Astrocyte (in vitro differentiated cells and primary cell): Measurements from ENCODE around the gene ZFP36L1. TPM values are rescaled to one million over a fixed set of nuclear protein-coding genes. Genes with fewer than 3 reads are reported as not detected.

Experiments
- DNase-seq: peaks from one replicate; pipeline ENCODE4 v3.0.0-alpha.2; 2010; ENCODE audit warnings: low read depth
- FAIRE-seq: peaks from 2 replicates; lab custom pipeline; 2011; peaks lifted over from hg19 to GRCh38; lab: Jason Lieb, UNC
- H2AFZ ChIP-seq: 2 replicates; pipeline ENCODE4 v1.6.0; 2012; ENCODE audit warnings: low read depth, low read length, inconsistent platforms
- H3K27ac ChIP-seq: 2 replicates; pipeline ENCODE4 v1.5.1; 2011; ENCODE audit warnings: low read depth, low read length, inconsistent platforms
- H3K27me3 ChIP-seq: 2 replicates; pipeline ENCODE4 v1.6.0; 2011; ENCODE audit warnings: low read length, inconsistent platforms; ENCODE audit not compliant: insufficient read depth
- H3K36me3 ChIP-seq: 2 replicates; pipeline ENCODE4 v1.5.1; 2011; ENCODE audit warnings: low read length, inconsistent platforms; ENCODE audit not compliant: insufficient read depth
- H3K4me1 ChIP-seq: 2 replicates; pipeline ENCODE4 v1.5.1; 2011; ENCODE audit warnings: low read length, inconsistent platforms; ENCODE audit not compliant: insufficient read depth
- H3K4me2 ChIP-seq: 2 replicates; pipeline ENCODE4 v1.6.0; 2012; ENCODE audit warnings: low read length, inconsistent platforms
- H3K4me3 ChIP-seq: 2 replicates; pipeline ENCODE4 v1.5.1; 2011; ENCODE audit warnings: low read depth, mild to moderate bottlenecking, low read length, inconsistent platforms; ENCODE audit not compliant: insufficient read depth
- H3K79me2 ChIP-seq: 2 replicates; pipeline ENCODE4 v1.6.0; 2012; ENCODE audit warnings: mild to moderate bottlenecking, low read length, inconsistent platforms; ENCODE audit not compliant: insufficient read depth
- H3K9ac ChIP-seq: 2 replicates; pipeline ENCODE4 v1.6.0; 2012; ENCODE audit warnings: mild to moderate bottlenecking, low read length, inconsistent platforms
- H3K9me3 ChIP-seq: 2 replicates; pipeline ENCODE4 v1.5.1; 2012; ENCODE audit warnings: low read depth, mild to moderate bottlenecking, low read length, inconsistent platforms; ENCODE audit not compliant: insufficient read depth
- H4K20me1 ChIP-seq: 2 replicates; pipeline ENCODE4 v1.6.0; 2012; ENCODE audit warnings: low read length, inconsistent platforms; ENCODE audit not compliant: insufficient read depth
- H3K27ac Mint-ChIP-seq: one replicate; pipeline ENCODE4 v1.8.0; 2021; ENCODE audit warnings: mild to moderate bottlenecking, mixed read lengths; ENCODE audit not compliant: unreplicated experiment
- H3K27me3 Mint-ChIP-seq: one replicate; pipeline ENCODE4 v1.8.0; 2021; ENCODE audit warnings: low read depth, mixed read lengths; ENCODE audit not compliant: unreplicated experiment
- H3K36me3 Mint-ChIP-seq: one replicate; pipeline ENCODE4 v1.8.0; 2021; ENCODE audit warnings: low read depth, mixed read lengths; ENCODE audit not compliant: unreplicated experiment
- H3K4me1 Mint-ChIP-seq: one replicate; pipeline ENCODE4 v1.8.0; 2021; ENCODE audit warnings: low read depth, mixed read lengths; ENCODE audit not compliant: unreplicated experiment
- H3K4me3 Mint-ChIP-seq: one replicate; pipeline ENCODE4 v1.8.0; 2021; ENCODE audit warnings: mild to moderate bottlenecking, moderate library complexity, mixed read lengths; ENCODE audit not compliant: unreplicated experiment
- H3K9me3 Mint-ChIP-seq: one replicate; pipeline ENCODE4 v1.8.0; 2021; ENCODE audit warnings: mild to moderate bottlenecking, mixed read lengths; ENCODE audit not compliant: unreplicated experiment
- CTCF ChIP-seq: IDR thresholded peaks from 2 replicates; pipeline ENCODE4 v1.5.1; 2011; ENCODE audit warnings: low read depth, mild to moderate bottlenecking, inconsistent platforms, low read length, moderate library complexity; ENCODE audit not compliant: insufficient read depth
- EZH2 ChIP-seq: IDR thresholded peaks from 2 replicates; pipeline ENCODE4 v1.6.1; 2012; ENCODE audit warnings: mild to moderate bottlenecking, low read length, inconsistent platforms; ENCODE audit not compliant: insufficient read depth
- total RNA-seq: library from RNA; stranded (reverse); gene quantifications from 2 replicates; pipeline ENCODE4 v1.2.1, GENCODE V29; 2021

Gene ZFP36L1
- total RNA-seq, 1 donor from 2014 or later = 219 TPM

- no peak for FAIRE-seq
- Histone ChIP-seq H3K9ac (peak overlapping the region; percentile 99), H3K9me3 (no peaks in the 10 kb centered on the region), H2AFZ (no peak overlapping the region), H3K27me3 (no peaks in the 10 kb centered on the region), H3K79me2 (peaks cover 41% of the 10 kb centered on the region), H3K27ac (peak overlapping the region; percentile 100), H4K20me1 (peaks cover 35% of the 10 kb centered on the region), H3K4me3 (peak overlapping the region; percentile 97), H3K36me3 (no peaks in the 10 kb centered on the region), H3K4me2 (peak overlapping the region; percentile 90), H3K4me1 (peaks cover 23% of the 10 kb centered on the region)
- peak overlapping the region; percentile 93 for H3K4me3 Mint-ChIP-seq
- H3K27ac Mint-ChIP-seq = peak overlapping the region; percentile 100
- H3K4me1 Mint-ChIP-seq = peaks cover 14% of the 10 kb centered on the region
- peak; percentile 93 for DNase-seq
- peaks cover 4% of the 10 kb centered on the region for H3K9me3 Mint-ChIP-seq
- TF ChIP-seq EZH2 (no peak), CTCF (no peak)
- no peaks in the 10 kb centered on the region for H3K27me3 Mint-ChIP-seq
- H3K36me3 Mint-ChIP-seq = peaks cover 7% of the 10 kb centered on the region
These were observed 1.4 kb upstream of the ZFP36L1 start for GRCh38 chr14:68794130-68794850.

GRCh38 chr14:68793734-68794129 lies 865 bp upstream of the ZFP36L1 start:
- H3K9me3 Mint-ChIP-seq = peaks cover 2% of the 10 kb centered on the region
- Histone ChIP-seq H3K4me1 (peaks cover 26% of the 10 kb centered on the region), H3K4me3 (peak overlapping the region; percentile 97), H3K9ac (peak overlapping the region; percentile 99), H3K36me3 (peaks cover 3% of the 10 kb centered on the region), H3K4me2 (peak overlapping the region; percentile 90), H3K27ac (peak overlapping the region; percentile 100), H3K27me3 (no peaks in the 10 kb centered on the region), H2AFZ (peak overlapping the region; percentile 34), H4K20me1 (peaks cover 39% of the 10 kb centered on the region), H3K9me3 (no peaks in the 10 kb centered on the region), H3K79me2 (peaks cover 46% of the 10 kb centered on the region)
- FAIRE-seq (no peak), DNase-seq (no peak)
- H3K4me3 Mint-ChIP-seq = peak overlapping the region; percentile 93
- H3K27me3 Mint-ChIP-seq = no peaks in the 10 kb centered on the region
- H3K36me3 Mint-ChIP-seq = peaks cover 8% of the 10 kb centered on the region
- peak overlapping the region; percentile 100 for H3K27ac Mint-ChIP-seq
- peaks cover 17% of the 10 kb centered on the region for H3K4me1 Mint-ChIP-seq
- no peak for TF ChIP-seq CTCF
- TF ChIP-seq EZH2 = no peak

- H3K4me1 ChIP-seq = peaks cover 35% of the 10 kb centered on the region
- Mint-ChIP-seq H3K27me3 (no peaks in the 10 kb centered on the region), H3K4me3 (peak overlapping the region; percentile 93), H3K36me3 (peaks cover 12% of the 10 kb centered on the region), H3K9me3 (peaks cover 2% of the 10 kb centered on the region), H3K27ac (peak overlapping the region; percentile 98), H3K4me1 (peaks cover 24% of the 10 kb centered on the region)
- H3K4me3 ChIP-seq = peak overlapping the region; percentile 97
- FAIRE-seq = no peak
- peak overlapping the region; percentile 99 for H3K9ac ChIP-seq
- peaks cover 44% of the 10 kb centered on the region for H4K20me1 ChIP-seq
- peaks cover 53% of the 10 kb centered on the region for H3K79me2 ChIP-seq
- H3K27me3 ChIP-seq = no peaks in the 10 kb centered on the region
- peaks cover 9% of the 10 kb centered on the region for H3K36me3 ChIP-seq
- no peak for TF ChIP-seq EZH2
- TF ChIP-seq CTCF = no peak
- H3K4me2 ChIP-seq = peak overlapping the region; percentile 90
- no peak overlapping the region for H2AFZ ChIP-seq
- no peak for DNase-seq
- peak overlapping the region; percentile 100 for H3K27ac ChIP-seq
- H3K9me3 ChIP-seq = no peaks in the 10 kb centered on the region
These were observed 239 bp downstream of the ZFP36L1 start for GRCh38 chr14:68792678-68792978.
